H1 (cell line): ENCODE data around the gene RERE. TPM values are rescaled to one million over a fixed set of nuclear protein-coding genes. Genes with fewer than 3 reads are reported as not detected.

Experiments
- BRCA1 ChIP-seq: IDR thresholded peaks from 2 replicates; pipeline ENCODE4 v1.6.1; 2012; ENCODE audit warnings: low read depth, low read length, improper control_type of control experiment
- GTF2F1 ChIP-seq: IDR thresholded peaks from 2 replicates; pipeline ENCODE4 v1.6.1; 2012; ENCODE audit warnings: low read depth, low read length, improper control_type of control experiment, borderline replicate concordance
- KDM1A ChIP-seq: fragments of 200-600, 300-600 bp; sonication (generic); IDR thresholded peaks from 2 replicates; pipeline ENCODE4 v1.7.1; 2016; ENCODE audit warnings: mild to moderate bottlenecking, low read length, borderline replicate concordance
- SRF ChIP-seq: IDR thresholded peaks from 2 replicates; pipeline ENCODE4 v1.6.1; 2011; ENCODE audit warnings: mild to moderate bottlenecking, low read depth, low read length, moderate library complexity
- polyA plus RNA-seq, 7 experiments: library from polyadenylated mRNA; depleted of rRNA in 3 of 7; stranded (reverse) in 5 of 7; unstranded in 2 of 7; fragments of >200 nt in 5 of 7; fragments of 200-250 nt in 2 of 7; gene quantifications; 1 replicate in 5 of 7; 2 replicates in 1 of 7; 4 replicates in 1 of 7; pipeline versions ENCODE4 v1.2.1 to v1.2.3, GENCODE V29; 2011 to 2013; ENCODE audit warnings: missing spikeins in 2 of 7, mixed read lengths in 2 of 7
- total RNA-seq: library from RNA; stranded (reverse); fragmentation: NEBNext Ultra II Directional; extraction: Animal tissue kit (Norgen Biotek cat#: 25700); gene quantifications from 2 replicates; pipeline ENCODE4 v1.2.1, GENCODE V29; 2021

RERE gene
- total and polyA plus RNA-seq, 2 of the 8 experiments (the other 6 are each of a cell fraction or from before 2014, with no cell fraction given), result 15.3 to 142 TPM

DNA sequence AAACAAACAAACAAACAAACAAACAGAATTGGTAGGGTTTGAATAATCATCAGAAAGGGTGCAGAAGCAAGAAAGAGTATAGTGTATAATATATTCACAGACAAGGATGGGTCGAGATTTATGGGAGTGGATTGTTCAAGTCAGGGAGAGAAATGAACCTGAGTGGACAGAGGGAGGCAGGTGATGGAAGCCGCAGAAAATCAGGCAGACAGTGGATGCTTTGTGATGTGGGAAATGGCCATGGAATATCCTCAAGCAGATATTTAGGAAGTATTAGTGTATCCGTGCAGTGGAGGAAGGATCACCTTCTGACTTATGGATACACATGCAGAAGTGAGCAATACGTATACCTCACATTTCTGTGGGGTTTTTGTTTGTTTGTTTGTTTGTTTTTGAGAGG lies 513.6 kb downstream of the RERE start (continued):
- TF ChIP-seq BRCA1 (no peak), GTF2F1 (no peak), SRF (no peak), KDM1A (no peak)
